ENCODE results near the gene L3HYPDH.
"Not testable (repeated sequence)": the region's sequence is repeated elsewhere in the genome, so short reads cannot be mapped to it uniquely, and the experiment has no call there.

Gene L3HYPDH

DNA sequence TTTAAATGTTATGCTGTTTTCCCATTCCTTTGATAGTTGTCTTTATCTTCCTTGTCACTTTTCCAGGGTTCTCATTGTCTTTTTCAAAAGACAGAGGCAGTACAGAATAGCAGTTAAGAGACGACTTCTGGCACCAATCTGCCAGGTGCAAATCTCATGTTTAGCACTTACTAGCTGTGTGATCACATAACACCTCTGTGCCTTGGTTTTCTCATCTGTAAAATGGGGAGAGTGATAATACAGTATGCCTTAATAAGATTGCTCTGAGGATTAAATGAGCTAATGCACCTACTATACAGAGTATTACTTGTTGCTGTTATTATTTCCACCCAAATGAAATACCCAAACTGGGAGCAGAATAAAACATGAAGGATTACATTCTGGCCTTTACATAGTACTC is 23.8 kb downstream of the L3HYPDH start:
- Histone ChIP-seq H3K4me3 (ENCODE audit: low read depth in 1 of 5, low read length in 5 of 5) (no peak overlapping the region), H3K9me3 (ENCODE audit: control insufficient read depth in 5 of 5, low read length in 5 of 5) (peaks cover 0 to 2% (median 0%) of the 10 kb centered on the region in 5 donors), H3K36me3 (ENCODE audit: control insufficient read depth in 5 of 5, insufficient read depth in 5 of 5, low read length in 5 of 5) (peaks cover 3 to 22% (median 10%) of the 10 kb centered on the region in 5 donors), H3K9ac (ENCODE audit: low read length in 5 of 5) (no peak overlapping the region), H3K4me1 (ENCODE audit: control insufficient read depth in 5 of 5, insufficient read depth in 5 of 5, low read length in 5 of 5) (peaks cover 0 to 16% (median 11%) of the 10 kb centered on the region in 5 donors), H3K27me3 (ENCODE audit: control insufficient read depth in 5 of 5, insufficient read depth in 4 of 5, low read length in 5 of 5) (no peaks in the 10 kb centered on the region), H3K27ac (ENCODE audit: low read depth, low read length) (no peak overlapping the region)

GRCh38 chr14:59458486-59458885 is 25.7 kb downstream of the L3HYPDH start:
- Histone ChIP-seq H3K9me3 (ENCODE audit: control insufficient read depth in 5 of 5, low read length in 5 of 5) (peaks cover 0 to 4% (median 0%) of the 10 kb centered on the region in 5 donors), H3K27me3 (ENCODE audit: control insufficient read depth in 5 of 5, insufficient read depth in 4 of 5, low read length in 5 of 5) (no peaks in the 10 kb centered on the region), H3K27ac (ENCODE audit: low read depth, low read length) (no peak overlapping the region), H3K4me3 (ENCODE audit: low read depth in 1 of 5, low read length in 5 of 5) (no peak overlapping the region), H3K4me1 (ENCODE audit: control insufficient read depth in 5 of 5, insufficient read depth in 5 of 5, low read length in 5 of 5) (peaks cover 0 to 2% (median 0%) of the 10 kb centered on the region in 5 donors), H3K9ac (ENCODE audit: low read length in 5 of 5) (no peak overlapping the region), H3K36me3 (ENCODE audit: control insufficient read depth in 5 of 5, insufficient read depth in 5 of 5, low read length in 5 of 5) (peaks cover 3 to 27% (median 12%) of the 10 kb centered on the region in 5 donors)

DNA sequence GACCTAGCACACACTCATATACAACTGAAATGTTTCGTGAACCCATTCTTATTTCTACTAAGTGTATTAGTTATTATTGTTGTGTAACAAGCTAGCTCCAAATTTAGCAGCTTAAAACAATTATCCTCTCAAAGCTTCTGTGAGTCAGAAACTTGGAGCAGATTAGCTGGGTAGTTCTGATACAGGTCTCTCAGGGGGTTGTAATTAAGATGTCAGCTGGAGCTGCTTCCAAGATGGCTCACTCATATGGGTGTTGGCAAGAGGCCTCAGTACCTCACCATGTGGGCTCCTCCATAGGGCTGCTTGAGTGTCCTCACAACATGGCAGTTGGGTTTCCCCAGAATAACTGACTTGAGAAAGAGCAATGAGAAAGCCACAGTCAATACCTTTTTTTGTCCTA is 28.8 kb downstream of the L3HYPDH start:
- Histone ChIP-seq H3K27me3 (ENCODE audit: control insufficient read depth in 5 of 5, insufficient read depth in 4 of 5, low read length in 5 of 5) (no peaks in the 10 kb centered on the region), H3K9ac (ENCODE audit: low read length in 5 of 5) (no peak overlapping the region), H3K27ac (ENCODE audit: low read depth, low read length) (peak overlapping the region; percentile 3)

DNA sequence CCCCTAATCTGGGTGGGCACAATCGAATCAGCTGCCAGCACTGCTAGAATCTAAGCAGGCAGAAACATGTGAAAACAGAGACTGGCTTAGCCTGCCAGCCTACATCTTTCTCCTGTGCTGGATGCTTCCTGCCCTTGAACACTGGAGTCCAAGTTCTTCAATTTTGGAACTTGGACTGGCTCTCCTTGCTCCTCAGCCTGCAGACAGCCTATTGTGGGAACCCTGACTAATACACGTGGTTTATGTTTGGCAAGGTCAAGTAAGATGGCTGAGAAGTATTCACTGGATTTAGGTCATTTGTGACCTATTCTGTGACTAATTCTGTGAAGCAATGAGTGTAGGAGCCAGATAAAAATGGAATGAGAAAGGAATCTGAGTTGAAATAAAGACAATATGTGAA is 30.1 kb downstream of the L3HYPDH start:
- H3K27ac ChIP-seq (ENCODE audit: low read depth, low read length), result peak overlapping the region; percentile 46

More for the DNA sequence above, 28.8 kb downstream of the L3HYPDH start:
- H3K4me3 ChIP-seq (ENCODE audit: low read depth in 1 of 5, low read length in 5 of 5), result no peak overlapping the region
- H3K9me3 ChIP-seq (ENCODE audit: control insufficient read depth in 5 of 5, low read length in 5 of 5), result peaks cover 0 to 4% (median 0%) of the 10 kb centered on the region in 5 donors
- peaks cover 0 to 2% (median 0%) of the 10 kb centered on the region in 5 donors for H3K4me1 ChIP-seq (ENCODE audit: control insufficient read depth in 5 of 5, insufficient read depth in 5 of 5, low read length in 5 of 5)
- peaks cover 3 to 21% (median 14%) of the 10 kb centered on the region in 5 donors for H3K36me3 ChIP-seq (ENCODE audit: control insufficient read depth in 5 of 5, insufficient read depth in 5 of 5, low read length in 5 of 5)

DNA sequence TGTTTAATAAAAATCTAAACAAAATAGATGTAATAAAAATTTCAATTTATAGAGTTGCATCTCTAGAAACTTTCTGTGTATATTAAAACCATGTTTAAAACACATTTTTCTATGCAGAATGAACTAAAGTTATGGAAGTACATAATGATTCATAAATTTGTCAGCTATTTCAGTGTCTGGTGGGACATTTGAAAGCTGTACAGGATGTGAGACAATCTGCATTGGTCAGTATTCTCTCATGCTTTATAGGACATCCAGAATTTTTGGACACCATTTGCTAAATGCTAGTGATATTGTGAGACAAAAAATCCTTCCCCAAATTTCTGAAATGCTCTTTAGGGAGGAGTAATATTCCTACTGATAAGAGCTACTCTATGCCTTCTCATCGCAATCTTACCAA is 32.4 kb downstream of the L3HYPDH start:
- no peak overlapping the region for H3K9ac ChIP-seq (ENCODE audit: low read length in 5 of 5)
- H3K9me3 ChIP-seq (ENCODE audit: control insufficient read depth in 5 of 5, low read length in 5 of 5), result peaks cover 0 to 4% (median 0%) of the 10 kb centered on the region in 5 donors
- H3K27ac ChIP-seq (ENCODE audit: low read depth, low read length), result no peak overlapping the region
- H3K4me1 ChIP-seq (ENCODE audit: control insufficient read depth in 5 of 5, insufficient read depth in 5 of 5, low read length in 5 of 5), result peaks cover 0 to 2% (median 0%) of the 10 kb centered on the region in 5 donors
- no peaks in the 10 kb centered on the region for H3K27me3 ChIP-seq (ENCODE audit: control insufficient read depth in 5 of 5, insufficient read depth in 4 of 5, low read length in 5 of 5)
- no peak overlapping the region for H3K4me3 ChIP-seq (ENCODE audit: low read depth in 1 of 5, low read length in 5 of 5)
- H3K36me3 ChIP-seq (ENCODE audit: control insufficient read depth in 5 of 5, insufficient read depth in 5 of 5, low read length in 5 of 5), result peaks cover 0 to 15% (median 6%) of the 10 kb centered on the region in 5 donors

More for the DNA sequence above, 30.1 kb downstream of the L3HYPDH start:
- H3K4me3 ChIP-seq (ENCODE audit: low read depth in 1 of 5, low read length in 5 of 5), result no peak overlapping the region
- peaks cover 0 to 2% (median 0%) of the 10 kb centered on the region in 5 donors for H3K4me1 ChIP-seq (ENCODE audit: control insufficient read depth in 5 of 5, insufficient read depth in 5 of 5, low read length in 5 of 5)
- H3K27me3 ChIP-seq (ENCODE audit: control insufficient read depth in 5 of 5, insufficient read depth in 4 of 5, low read length in 5 of 5), result no peaks in the 10 kb centered on the region
- H3K9ac ChIP-seq (ENCODE audit: low read length in 5 of 5), result no peak overlapping the region
- peaks cover 0 to 4% (median 0%) of the 10 kb centered on the region in 5 donors for H3K9me3 ChIP-seq (ENCODE audit: control insufficient read depth in 5 of 5, low read length in 5 of 5)
- H3K36me3 ChIP-seq (ENCODE audit: control insufficient read depth in 5 of 5, insufficient read depth in 5 of 5, low read length in 5 of 5), result peaks cover 3 to 15% (median 14%) of the 10 kb centered on the region in 5 donors

GRCh38 chr14:59450716-59451115 is 33.5 kb downstream of the L3HYPDH start:
- Histone ChIP-seq H3K4me3 (ENCODE audit: low read depth in 1 of 5, low read length in 5 of 5) (no peak overlapping the region), H3K9ac (ENCODE audit: low read length in 5 of 5) (no peak overlapping the region), H3K4me1 (ENCODE audit: control insufficient read depth in 5 of 5, insufficient read depth in 5 of 5, low read length in 5 of 5) (peaks cover 0 to 2% (median 0%) of the 10 kb centered on the region in 5 donors), H3K9me3 (ENCODE audit: control insufficient read depth in 5 of 5, low read length in 5 of 5) (peaks cover 0 to 4% (median 0%) of the 10 kb centered on the region in 5 donors), H3K36me3 (ENCODE audit: control insufficient read depth in 5 of 5, insufficient read depth in 5 of 5, low read length in 5 of 5) (peaks cover 0 to 13% (median 3%) of the 10 kb centered on the region in 5 donors), H3K27ac (ENCODE audit: low read depth, low read length) (no peak overlapping the region), H3K27me3 (ENCODE audit: control insufficient read depth in 5 of 5, insufficient read depth in 4 of 5, low read length in 5 of 5) (no peaks in the 10 kb centered on the region)

DNA sequence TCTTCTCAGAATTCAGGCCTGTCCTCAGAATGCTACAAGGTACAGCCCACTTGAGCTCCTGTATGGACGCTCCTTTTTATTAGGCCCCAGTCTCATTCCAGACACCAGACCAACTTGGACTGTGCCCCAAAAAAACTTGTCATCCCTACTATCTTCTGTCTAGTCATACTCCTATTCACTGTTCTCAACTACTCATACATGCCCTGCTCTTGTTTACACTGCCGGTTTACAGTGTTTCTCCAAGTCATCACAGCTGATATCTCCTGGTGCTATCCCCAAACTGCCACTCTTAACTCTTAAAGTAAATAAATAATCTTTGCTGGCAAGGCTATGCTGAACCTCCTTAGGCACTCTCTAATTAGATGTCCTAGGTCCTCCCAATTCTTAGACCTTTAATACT is 35.5 kb downstream of the L3HYPDH start:
- H3K27me3 ChIP-seq (ENCODE audit: control insufficient read depth in 5 of 5, insufficient read depth in 4 of 5, low read length in 5 of 5); H3K9ac ChIP-seq (ENCODE audit: low read length in 5 of 5); H3K4me1 ChIP-seq (ENCODE audit: control insufficient read depth in 5 of 5, insufficient read depth in 5 of 5, low read length in 5 of 5); H3K27ac ChIP-seq (ENCODE audit: low read depth, low read length); H3K9me3 ChIP-seq (ENCODE audit: control insufficient read depth in 5 of 5, low read length in 5 of 5); H3K4me3 ChIP-seq (ENCODE audit: low read depth in 1 of 5, low read length in 5 of 5): not testable (repeated sequence)
- H3K36me3 ChIP-seq (ENCODE audit: control insufficient read depth in 5 of 5, insufficient read depth in 5 of 5, low read length in 5 of 5), result peaks cover 0 to 13% (median 0%) of the 10 kb centered on the region in 5 donors

DNA sequence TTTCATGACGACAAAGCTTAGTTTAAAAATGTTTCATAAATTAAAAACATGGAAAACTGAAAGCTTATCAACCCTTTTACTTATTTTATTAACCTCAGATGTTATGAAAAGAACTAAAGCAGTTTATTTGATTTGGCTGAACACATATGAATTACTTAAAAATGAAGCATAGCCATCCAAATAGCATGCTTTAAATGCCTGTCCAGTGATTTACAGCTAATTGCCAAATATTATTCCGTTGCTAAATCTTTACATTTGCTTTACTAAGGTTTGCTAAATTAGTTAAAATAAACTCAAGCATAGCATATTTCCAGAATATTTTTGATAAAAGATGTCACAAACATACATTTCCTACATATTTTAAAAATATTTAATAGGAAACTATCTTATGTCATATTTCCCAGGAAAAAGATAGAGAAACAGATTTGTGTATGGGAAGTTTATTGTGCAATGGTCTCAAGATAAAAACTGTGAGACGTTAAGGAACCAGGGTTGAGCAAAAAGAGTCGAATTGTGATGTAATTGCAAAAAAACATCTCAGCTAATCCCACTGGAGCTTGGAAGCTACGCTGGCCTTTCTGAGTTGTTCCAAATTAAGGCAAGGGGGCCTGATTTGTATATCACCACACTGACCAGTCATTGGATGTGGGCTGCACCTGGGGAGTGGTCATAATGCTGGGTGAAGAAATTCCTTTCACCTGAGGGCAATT is 44.8 kb downstream of the L3HYPDH start:
- no peak overlapping the region for H3K4me3 ChIP-seq (ENCODE audit: low read depth in 1 of 5, low read length in 5 of 5)
- peaks cover 0 to 24% (median 13%) of the 10 kb centered on the region in 5 donors for H3K4me1 ChIP-seq (ENCODE audit: control insufficient read depth in 5 of 5, insufficient read depth in 5 of 5, low read length in 5 of 5)
- H3K27me3 ChIP-seq (ENCODE audit: control insufficient read depth in 5 of 5, insufficient read depth in 4 of 5, low read length in 5 of 5), result no peaks in the 10 kb centered on the region
- H3K9ac ChIP-seq (ENCODE audit: low read length in 5 of 5), result peak overlapping the region in 2 of 5 donors; percentile 13 to 26
- H3K27ac ChIP-seq (ENCODE audit: low read depth, low read length), result peak overlapping the region; percentile 78
- no peaks in the 10 kb centered on the region for H3K36me3 ChIP-seq (ENCODE audit: control insufficient read depth in 5 of 5, insufficient read depth in 5 of 5, low read length in 5 of 5)
- H3K9me3 ChIP-seq (ENCODE audit: control insufficient read depth in 5 of 5, low read length in 5 of 5), result no peaks in the 10 kb centered on the region

GRCh38 chr14:59438195-59438647 is 46.0 kb downstream of the L3HYPDH start:
- Histone ChIP-seq H3K9ac (ENCODE audit: low read length in 5 of 5) (peak overlapping the region in 1 of 5 donors; percentile 26), H3K27ac (ENCODE audit: low read depth, low read length) (peak overlapping the region; percentile 78), H3K36me3 (ENCODE audit: control insufficient read depth in 5 of 5, insufficient read depth in 5 of 5, low read length in 5 of 5) (no peaks in the 10 kb centered on the region), H3K4me3 (ENCODE audit: low read depth in 1 of 5, low read length in 5 of 5) (no peak overlapping the region), H3K4me1 (ENCODE audit: control insufficient read depth in 5 of 5, insufficient read depth in 5 of 5, low read length in 5 of 5) (peaks cover 0 to 21% (median 13%) of the 10 kb centered on the region in 5 donors), H3K9me3 (ENCODE audit: control insufficient read depth in 5 of 5, low read length in 5 of 5) (no peaks in the 10 kb centered on the region), H3K27me3 (ENCODE audit: control insufficient read depth in 5 of 5, insufficient read depth in 4 of 5, low read length in 5 of 5) (no peaks in the 10 kb centered on the region)

DNA sequence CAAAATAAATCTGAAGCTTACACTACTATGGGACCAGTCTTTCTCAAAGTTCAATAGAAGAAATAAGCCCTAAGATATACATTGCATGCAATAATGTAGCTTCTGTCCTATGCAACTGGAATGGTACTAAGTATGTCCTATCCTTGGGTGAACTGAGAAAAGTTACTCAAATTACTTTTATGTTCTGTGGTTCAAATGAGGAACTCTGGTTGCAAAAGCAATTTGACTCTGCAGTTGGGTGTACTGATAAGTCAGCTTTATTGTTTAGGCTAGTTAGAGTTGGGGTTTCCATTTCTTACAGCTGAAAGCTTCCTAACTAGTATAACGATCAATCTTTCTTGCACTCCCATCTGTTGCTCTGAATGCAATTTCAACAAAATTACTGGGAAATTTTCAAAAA is 48.2 kb downstream of the L3HYPDH start:
- H3K27me3 ChIP-seq (ENCODE audit: control insufficient read depth in 5 of 5, insufficient read depth in 4 of 5, low read length in 5 of 5), result no peaks in the 10 kb centered on the region
- H3K27ac ChIP-seq (ENCODE audit: low read depth, low read length), result no peak overlapping the region
- H3K9ac ChIP-seq (ENCODE audit: low read length in 5 of 5), result no peak overlapping the region
- no peaks in the 10 kb centered on the region for H3K9me3 ChIP-seq (ENCODE audit: control insufficient read depth in 5 of 5, low read length in 5 of 5)
- H3K4me3 ChIP-seq (ENCODE audit: low read depth in 1 of 5, low read length in 5 of 5), result no peak overlapping the region
- H3K36me3 ChIP-seq (ENCODE audit: control insufficient read depth in 5 of 5, insufficient read depth in 5 of 5, low read length in 5 of 5), result peaks cover 0 to 4% (median 0%) of the 10 kb centered on the region in 5 donors
- peaks cover 0 to 21% (median 13%) of the 10 kb centered on the region in 5 donors for H3K4me1 ChIP-seq (ENCODE audit: control insufficient read depth in 5 of 5, insufficient read depth in 5 of 5, low read length in 5 of 5)

All from subcutaneous abdominal adipose tissue (tissue), 5 donors.